GM21381 (cell line): Measurements from ENCODE around the gene KAZN.
"Not testable (repeated sequence)": the region's sequence is repeated elsewhere in the genome, so short reads cannot be mapped to it uniquely, and the experiment has no call there.

ENCODE experiments used
- ATAC-seq: cut with Tn5 transposase; IDR thresholded peaks from one replicate; pipeline ENCODE4 v1.9.1; 2021; ENCODE audit warnings: mild to moderate bottlenecking, moderate library complexity; ENCODE audit not compliant: unreplicated experiment

The KAZN gene

DNA sequence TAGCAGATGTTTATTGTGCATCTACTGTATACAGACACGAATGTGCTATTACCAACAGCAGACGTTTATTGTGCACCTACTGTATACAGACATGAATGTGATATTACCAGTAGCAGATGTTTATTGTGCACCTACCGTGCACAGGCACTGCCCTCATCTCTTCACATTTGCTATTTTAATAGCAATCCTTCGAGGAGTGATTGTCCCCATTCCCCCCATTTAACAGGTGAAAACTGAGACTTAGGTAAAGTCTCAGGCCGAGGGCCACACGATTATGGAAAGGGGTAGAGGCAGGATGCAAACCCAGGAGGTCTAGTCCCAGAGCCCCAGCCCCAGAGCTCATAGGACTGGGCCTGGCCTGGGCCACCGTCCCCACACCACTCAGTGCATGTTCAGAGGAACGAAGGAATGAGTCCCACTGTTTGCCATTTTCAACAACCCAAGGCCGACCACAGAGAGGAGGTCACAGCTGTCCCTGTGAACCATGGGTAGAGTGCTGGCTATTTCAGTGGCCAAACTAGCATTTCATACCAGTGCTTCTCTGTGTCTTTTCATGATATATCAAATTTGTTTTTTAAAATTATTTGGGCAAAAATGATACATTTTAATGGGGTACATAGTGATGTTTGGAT lies 440.6 kb downstream of the KAZN start:
- ATAC-seq, result no peak

DNA sequence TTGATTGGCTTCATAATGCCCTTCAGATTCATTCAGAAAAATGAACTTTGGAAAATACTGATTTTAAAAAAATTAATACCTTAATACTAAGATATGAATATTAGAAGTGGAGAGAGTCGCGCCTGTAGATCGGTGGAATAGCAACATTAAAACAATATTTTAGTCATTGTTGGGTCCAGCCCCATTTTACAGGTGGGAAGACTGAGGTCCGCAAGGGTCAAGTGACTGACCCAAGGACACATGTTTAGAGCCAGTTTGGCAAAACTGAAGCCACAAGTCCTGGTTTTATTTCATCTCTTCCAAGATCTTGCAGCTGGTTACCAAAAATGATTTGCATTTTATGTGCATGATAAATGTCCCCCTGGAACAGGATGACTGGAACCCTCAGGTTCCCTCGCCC lies 441.4 kb downstream of the KAZN start:
- no peak for ATAC-seq

DNA sequence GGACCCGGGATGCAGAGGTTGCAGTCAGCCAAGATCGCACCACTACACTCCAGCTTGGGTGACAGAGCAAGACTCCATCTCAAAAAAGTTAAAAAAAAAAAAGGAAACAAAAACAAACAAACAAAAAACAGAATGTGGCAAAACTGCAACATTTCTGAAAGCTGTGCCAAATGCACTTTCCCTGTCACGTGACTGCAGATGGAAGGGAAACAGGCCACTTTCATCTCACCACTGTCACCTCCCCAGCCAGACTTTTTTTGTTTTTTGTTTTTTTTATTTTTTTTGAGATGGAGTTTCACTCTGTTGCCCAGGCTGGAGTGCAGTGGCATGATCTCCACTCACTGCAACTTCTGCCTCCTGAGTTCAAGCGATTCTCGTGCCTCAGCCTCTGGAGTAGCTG lies 442.2 kb downstream of the KAZN start:
- not testable (repeated sequence) for ATAC-seq

GRCh38 chr1:15042866-15043265 lies 444.4 kb downstream of the KAZN start:
- no peak for ATAC-seq

DNA sequence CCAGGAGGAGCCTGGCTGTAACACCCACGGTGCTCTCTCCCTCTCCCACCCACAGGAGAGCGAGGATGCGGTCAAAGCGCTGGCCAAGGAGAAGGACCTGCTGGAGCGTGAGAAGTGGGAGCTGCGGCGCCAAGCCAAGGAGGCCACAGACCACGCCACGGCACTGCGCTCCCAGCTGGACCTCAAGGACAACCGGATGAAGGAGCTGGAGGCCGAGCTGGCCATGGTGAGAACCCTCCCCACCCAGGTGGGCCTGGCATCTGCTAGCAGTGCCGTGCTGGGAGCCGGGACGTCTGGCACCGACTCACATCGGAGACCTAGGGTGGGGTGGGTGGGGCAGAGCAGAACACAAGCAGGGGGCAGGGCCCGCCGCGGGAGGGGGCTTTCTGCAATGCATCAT lies 445.4 kb downstream of the KAZN start:
- no peak for ATAC-seq

GRCh38 chr1:15045123-15045522 lies 446.6 kb downstream of the KAZN start:
- no peak for ATAC-seq

- no peak for ATAC-seq
These were observed 448.1 kb downstream of the KAZN start for GRCh38 chr1:15046487-15047165.

GRCh38 chr1:15047237-15047636 lies 448.8 kb downstream of the KAZN start:
- ATAC-seq, result no peak

DNA sequence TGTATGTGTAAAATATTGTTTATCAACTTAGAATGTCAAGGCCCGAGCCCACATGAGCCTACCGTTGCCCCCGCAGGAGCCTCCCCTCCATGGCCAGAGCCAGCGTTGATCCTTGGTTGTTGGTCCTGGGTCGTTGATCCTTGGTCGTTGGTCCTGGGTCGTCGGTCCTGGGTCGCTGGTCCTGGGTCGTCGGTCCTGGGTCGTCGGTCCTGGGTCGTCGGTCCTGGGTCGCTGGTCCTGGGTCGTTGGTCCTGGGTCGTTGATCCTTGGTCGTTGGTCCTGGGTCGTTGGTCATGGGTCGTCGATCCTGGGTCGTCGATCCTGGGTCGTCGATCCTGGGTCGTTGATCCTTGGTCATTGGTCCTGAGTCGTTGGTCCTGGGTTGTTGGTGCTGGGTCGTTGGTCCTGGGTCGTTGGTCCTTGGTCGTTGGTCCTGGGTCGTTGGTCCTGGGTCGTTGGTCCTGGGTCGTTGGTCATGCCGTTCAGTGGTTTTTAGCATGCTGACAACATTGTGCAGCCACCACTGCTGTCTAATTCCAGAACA lies 450.0 kb downstream of the KAZN start:
- no peak for ATAC-seq

DNA sequence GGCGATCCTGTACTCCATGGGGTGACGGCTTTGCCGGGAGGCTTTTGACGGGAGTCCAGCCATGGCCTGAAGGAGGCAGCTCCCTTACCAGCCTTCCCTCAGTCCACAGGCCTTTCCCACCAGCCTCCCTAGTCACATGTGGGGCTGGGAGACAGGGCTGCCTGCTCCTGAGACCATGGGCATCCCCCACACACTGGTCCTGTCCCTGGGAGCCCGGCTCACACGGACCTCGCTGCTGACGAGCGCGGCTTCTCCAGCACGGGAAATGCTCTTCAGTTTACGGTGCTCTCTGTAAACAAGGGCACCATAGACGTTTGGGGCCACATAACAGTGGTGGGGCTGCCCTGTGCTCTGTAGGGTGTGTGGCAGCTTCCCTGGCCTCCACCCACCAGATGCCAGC lies 450.6 kb downstream of the KAZN start:
- ATAC-seq, result no peak

GRCh38 chr1:15051882-15052528 lies 453.5 kb downstream of the KAZN start:
- ATAC-seq, result no peak

GRCh38 chr1:15053153-15053552 lies 454.7 kb downstream of the KAZN start:
- no peak for ATAC-seq

GRCh38 chr1:15055736-15056415 lies 457.4 kb downstream of the KAZN start:
- no peak for ATAC-seq

DNA sequence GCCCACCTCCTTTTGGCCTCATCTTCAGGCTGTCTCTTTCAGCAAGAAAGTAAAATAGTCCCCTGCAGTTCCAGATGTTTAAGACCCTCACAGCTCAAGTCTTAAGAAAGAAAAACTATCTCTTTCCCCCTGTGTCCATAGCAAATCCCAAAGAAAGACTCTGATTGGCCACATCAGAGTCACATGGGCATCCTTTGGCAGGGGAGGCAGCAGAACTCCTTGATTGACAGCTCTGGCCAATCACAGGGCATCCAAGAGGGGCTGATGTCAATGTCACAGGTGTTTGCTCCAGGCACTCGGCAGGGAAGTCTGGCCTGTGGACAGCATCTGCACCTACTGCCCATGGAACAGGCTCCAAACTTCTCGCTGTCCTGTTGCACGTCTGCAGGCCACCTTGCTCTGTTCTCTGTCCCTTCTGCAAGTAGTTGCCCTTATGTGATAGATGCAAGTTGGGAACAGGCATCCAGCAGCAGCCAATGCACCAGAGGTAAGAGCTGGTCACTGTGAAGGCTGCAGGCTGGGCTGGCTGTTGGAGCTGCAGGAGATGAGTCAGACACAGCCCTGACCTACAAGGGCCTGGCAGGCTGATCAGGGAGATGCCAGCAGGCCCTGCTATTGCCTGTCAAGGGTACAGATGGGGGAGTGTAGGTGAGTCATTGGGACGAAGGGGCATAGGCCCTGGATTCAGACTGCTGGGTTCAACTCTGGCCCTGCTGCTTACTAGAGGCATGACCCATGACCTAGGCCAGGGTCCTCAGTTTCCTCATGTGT lies 458.2 kb downstream of the KAZN start:
- ATAC-seq, result no peak

DNA sequence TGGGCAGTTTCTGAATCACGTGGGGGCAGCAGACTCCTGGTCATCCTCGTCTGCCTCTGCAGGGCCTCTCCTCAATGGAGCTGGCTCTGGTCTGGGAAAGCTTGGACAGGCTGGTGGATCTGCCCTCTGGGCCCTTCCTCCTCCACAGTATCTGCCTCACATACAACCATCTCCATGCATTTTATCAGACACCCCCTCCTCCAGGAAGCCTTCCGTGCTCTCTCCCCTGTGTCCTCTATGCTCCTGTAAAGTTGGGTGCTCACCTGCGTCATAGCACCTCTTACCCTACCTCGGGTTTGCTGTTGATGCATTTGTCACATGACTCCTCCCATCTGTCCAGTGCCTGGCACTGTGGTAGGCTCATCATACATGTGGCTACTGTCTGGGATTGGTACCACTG lies 459.3 kb downstream of the KAZN start:
- no peak for ATAC-seq

GRCh38 chr1:15058261-15058660 lies 459.8 kb downstream of the KAZN start:
- ATAC-seq, result no peak

DNA sequence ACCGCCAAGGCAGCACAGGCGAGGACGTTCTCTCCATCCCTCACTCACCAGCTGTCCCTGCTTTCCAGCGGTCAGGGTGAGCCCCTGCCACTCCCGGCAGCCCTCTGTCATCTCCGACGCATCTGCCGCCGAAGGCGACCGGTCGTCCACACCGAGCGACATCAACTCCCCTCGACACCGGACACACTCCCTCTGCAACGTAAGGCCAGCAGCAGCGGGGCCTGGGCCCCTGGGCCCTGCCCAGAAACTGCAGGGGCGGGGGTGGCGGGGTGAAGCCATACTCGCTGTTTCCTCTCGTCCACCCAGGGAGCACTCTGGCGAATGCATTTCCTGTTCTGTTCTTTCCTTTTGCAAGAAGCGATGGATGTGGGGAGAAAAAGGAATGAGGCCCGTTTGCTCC lies 461.6 kb downstream of the KAZN start:
- no peak for ATAC-seq

- ATAC-seq, result no peak
These were observed 464.1 kb downstream of the KAZN start for GRCh38 chr1:15062479-15063099.

GRCh38 chr1:15063346-15063745 lies 464.9 kb downstream of the KAZN start:
- no peak for ATAC-seq

DNA sequence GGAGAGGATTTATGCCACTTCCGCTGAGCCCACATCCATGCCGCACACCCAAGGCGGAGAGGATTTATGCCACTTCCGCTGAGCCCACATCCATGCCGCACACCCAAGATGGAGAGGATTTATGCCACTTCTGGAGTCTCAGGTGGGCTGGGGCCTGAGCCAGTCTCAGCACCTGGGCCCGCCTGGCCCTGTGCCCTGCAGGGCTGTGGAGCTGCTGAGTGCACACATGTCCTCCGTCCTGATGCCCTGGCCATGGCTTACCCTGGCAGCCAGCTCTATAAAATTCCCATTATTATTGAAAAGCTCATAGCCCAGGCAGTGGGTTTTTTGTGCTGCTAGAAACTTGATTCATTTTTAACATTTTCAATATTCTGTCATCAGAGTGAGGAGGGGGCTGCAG lies 465.3 kb downstream of the KAZN start:
- no peak for ATAC-seq
